OCI-LY3 (cell line): ENCODE measurements around the gene TOMM70.
A peak's percentile ranks its signal among the peaks of the same experiment; 100 is the strongest.

Source experiments
- EZH2phosphoT487 ChIP-seq: fragments of 200-600 bp; shearing (Covaris generic); IDR thresholded peaks from 2 replicates; pipeline ENCODE4 v1.6.1; 2018; ENCODE audit warnings: antibody characterized with exemption, mixed run types, low read depth
- TF ChIP-seq, protein P1 (sequence below): fragments of 200-600, 300-600 bp; sonication (generic); IDR thresholded peaks from 2 replicates; pipeline ENCODE4 v1.5.1; 2014; ENCODE audit warnings: antibody characterized with exemption, low read length, low read depth

DNA sequence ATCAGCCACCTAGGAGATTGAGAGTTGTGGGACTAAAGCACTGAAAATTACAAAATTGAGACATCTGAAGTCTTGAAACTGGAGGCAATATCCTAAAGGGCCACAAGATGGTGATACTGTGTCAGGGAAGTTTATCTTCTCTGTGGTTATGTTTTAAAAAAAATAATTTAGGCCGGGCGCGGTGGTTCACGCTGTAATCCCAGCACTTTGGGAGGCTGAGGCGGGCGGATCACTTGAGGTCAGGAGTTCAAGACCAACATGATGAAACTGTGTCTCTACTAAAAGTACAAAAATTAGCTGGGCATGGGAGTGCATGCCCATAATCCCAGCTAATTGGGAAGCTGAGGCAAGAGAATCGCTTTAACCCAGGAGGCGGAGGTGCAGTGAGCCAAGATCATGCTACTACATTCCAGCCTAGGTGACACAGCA lies 84.2 kb downstream of the TOMM70 start:
- TF ChIP-seq, protein P1, sequence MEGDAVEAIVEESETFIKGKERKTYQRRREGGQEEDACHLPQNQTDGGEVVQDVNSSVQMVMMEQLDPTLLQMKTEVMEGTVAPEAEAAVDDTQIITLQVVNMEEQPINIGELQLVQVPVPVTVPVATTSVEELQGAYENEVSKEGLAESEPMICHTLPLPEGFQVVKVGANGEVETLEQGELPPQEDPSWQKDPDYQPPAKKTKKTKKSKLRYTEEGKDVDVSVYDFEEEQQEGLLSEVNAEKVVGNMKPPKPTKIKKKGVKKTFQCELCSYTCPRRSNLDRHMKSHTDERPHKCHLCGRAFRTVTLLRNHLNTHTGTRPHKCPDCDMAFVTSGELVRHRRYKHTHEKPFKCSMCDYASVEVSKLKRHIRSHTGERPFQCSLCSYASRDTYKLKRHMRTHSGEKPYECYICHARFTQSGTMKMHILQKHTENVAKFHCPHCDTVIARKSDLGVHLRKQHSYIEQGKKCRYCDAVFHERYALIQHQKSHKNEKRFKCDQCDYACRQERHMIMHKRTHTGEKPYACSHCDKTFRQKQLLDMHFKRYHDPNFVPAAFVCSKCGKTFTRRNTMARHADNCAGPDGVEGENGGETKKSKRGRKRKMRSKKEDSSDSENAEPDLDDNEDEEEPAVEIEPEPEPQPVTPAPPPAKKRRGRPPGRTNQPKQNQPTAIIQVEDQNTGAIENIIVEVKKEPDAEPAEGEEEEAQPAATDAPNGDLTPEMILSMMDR: peak; percentile 63
- no peak for TF ChIP-seq EZH2phosphoT487
